GM10248 (cell line): Measurements from ENCODE around the gene GGACT.
A peak's percentile ranks its signal among the peaks of the same experiment; 100 is the strongest.

Experiments
- CTCF ChIA-PET: fragments of 300-600 bp; sonication (Branson Sonifier 250); formaldehyde crosslinking; extraction: SDS; loops from one replicate; lab custom pipeline; 2021; ENCODE audit warnings: antibody characterized with exemption; lab: Yijun Ruan, JAX
- POLR2A ChIA-PET: fragments of 350-650 bp; sonication (Branson Sonifier 250); formaldehyde crosslinking; extraction: SDS; loops from one replicate; lab custom pipeline; 2020; ENCODE audit warnings: antibody characterized with exemption; lab: Yijun Ruan, JAX
- DNase-seq: peaks from one replicate; pipeline ENCODE4 v3.0.0; 2012; ENCODE audit errors: extremely low spot score
- TF ChIP-seq, protein P1 (sequence below): IDR thresholded peaks from 2 replicates; pipeline ENCODE4 v1.5.1; 2012; ENCODE audit warnings: mild to moderate bottlenecking, low read depth; ENCODE audit errors: extremely low read depth, missing control alignments, control extremely low read depth

Gene GGACT

GRCh38 chr13:100613031-100613430, 24.4 kb upstream of the GGACT start:
- CTCF ChIA-PET, result no interaction called here
- TF ChIP-seq, protein P1, sequence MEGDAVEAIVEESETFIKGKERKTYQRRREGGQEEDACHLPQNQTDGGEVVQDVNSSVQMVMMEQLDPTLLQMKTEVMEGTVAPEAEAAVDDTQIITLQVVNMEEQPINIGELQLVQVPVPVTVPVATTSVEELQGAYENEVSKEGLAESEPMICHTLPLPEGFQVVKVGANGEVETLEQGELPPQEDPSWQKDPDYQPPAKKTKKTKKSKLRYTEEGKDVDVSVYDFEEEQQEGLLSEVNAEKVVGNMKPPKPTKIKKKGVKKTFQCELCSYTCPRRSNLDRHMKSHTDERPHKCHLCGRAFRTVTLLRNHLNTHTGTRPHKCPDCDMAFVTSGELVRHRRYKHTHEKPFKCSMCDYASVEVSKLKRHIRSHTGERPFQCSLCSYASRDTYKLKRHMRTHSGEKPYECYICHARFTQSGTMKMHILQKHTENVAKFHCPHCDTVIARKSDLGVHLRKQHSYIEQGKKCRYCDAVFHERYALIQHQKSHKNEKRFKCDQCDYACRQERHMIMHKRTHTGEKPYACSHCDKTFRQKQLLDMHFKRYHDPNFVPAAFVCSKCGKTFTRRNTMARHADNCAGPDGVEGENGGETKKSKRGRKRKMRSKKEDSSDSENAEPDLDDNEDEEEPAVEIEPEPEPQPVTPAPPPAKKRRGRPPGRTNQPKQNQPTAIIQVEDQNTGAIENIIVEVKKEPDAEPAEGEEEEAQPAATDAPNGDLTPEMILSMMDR, result no peak
- POLR2A ChIA-PET, result no interaction called here

GRCh38 chr13:100611678-100612492, 23.3 kb upstream of the GGACT start:
- ChIA-PET CTCF (interaction anchor here (1.0 to 1.6 kb wide), 2 partner anchors 21 to 51 kb away, joined by 3 read pairs; no protein-coding TSS in a partner anchor), POLR2A (no interaction called here)
- TF ChIP-seq, protein P1, result no peak
- no peak for DNase-seq

More at GRCh38 chr13:100613031-100613430, 24.4 kb upstream of the GGACT start:
- DNase-seq, result no peak

DNA sequence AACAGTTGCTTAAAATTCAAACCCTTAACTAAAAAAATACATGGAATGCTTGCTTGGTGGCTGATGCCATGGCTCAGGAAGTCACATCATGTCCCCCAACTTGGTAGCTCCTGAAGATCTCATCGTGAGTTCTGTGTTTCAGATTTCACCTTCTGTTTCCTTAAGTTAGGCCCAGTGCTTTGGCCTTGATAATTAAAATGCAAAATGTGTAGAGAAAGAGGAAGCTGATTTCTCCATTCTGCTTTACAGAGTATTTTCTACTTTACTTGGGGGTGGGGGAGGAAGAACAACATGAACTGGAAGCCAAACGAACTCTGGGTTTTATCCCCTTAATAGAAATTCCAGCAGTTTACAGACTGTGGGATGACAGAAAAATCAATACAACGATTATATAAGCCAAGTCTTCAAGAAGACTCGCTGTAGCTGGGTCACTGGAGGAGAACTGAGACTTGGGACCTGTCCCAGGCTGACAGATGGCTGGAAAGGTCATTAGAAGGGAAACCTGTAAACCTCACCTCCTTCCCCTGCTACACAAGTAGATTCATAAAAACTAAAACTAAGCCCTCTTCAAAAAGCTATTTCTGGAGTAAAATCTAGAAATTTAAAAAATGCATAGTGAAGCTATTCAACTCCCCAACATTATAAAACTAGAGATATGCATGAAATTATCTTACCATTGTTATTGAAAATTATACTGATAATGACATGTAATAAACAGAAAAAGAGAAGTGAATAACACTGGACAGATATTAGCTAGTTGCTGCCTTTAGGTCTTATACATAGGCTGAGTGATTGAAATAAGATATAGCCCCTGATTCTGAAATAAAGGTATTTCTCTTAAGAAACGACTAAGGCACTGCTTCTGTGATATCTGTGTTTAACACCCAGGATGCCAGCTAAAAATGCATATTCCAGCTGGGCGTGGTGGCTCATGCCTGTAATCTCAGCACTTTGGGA, 22.1 kb upstream of the GGACT start:
- DNase-seq, result peak; percentile 39
- ChIA-PET POLR2A (no interaction called here), CTCF (interaction anchor here (0.7 to 2.0 kb wide), 9 partner anchors 9 to 954 kb away, joined by 3 to 9 read pairs (median 3); no protein-coding TSS in a partner anchor)
- TF ChIP-seq, protein P1, result no peak

- DNase-seq, result peak; percentile 81
- TF ChIP-seq, protein P1, result no peak
- ChIA-PET CTCF (interaction anchor here (0.9 to 1.2 kb wide), 5 partner anchors 8 to 66 kb away, joined by 3 to 4 read pairs (median 3); partner anchors contain the start of gene TMTC4), POLR2A (no interaction called here)
These were observed 20.3 kb upstream of the GGACT start for GRCh38 chr13:100608906-100609305.

DNA sequence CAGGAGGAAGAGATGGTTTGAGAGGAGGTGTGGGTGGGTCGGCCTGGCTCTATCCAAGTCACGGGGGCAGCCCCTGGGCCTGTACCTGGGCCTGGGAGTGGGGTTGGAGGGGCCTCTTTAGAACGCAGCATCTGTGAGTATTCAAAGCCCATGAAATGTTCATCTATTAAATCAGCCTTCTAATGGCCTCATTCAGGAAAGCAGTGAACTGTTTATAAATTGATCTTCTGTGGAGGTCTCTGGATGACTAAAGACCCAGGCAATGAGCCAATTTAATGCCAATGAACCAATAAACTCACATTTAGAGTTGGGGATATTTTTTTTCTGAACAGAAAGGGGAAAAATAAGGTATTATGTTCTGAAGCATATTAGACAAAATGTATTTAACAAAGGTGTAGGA, 19.9 kb upstream of the GGACT start:
- CTCF ChIA-PET, result interaction anchor here (0.9 to 1.2 kb wide), 4 partner anchors 8 to 66 kb away, joined by 3 to 4 read pairs (median 3); partner anchors contain the start of gene TMTC4
- TF ChIP-seq, protein P1, result no peak
- POLR2A ChIA-PET, result no interaction called here
- DNase-seq, result no peak
